WI38 (cell line): ENCODE data around the gene DNMT3A.

Experiments used
- H3K4me3 ChIP-seq: 2 replicates; pipeline ENCODE4 v1.5.1; 2011; ENCODE audit warnings: low read depth, mild to moderate bottlenecking, control low read depth, low read length
- TF ChIP-seq, protein P1 (sequence below): IDR thresholded peaks from 2 replicates; pipeline ENCODE4 v1.5.1; 2012; ENCODE audit warnings: low read depth, mild to moderate bottlenecking, control low read depth, low read length

The DNMT3A gene

GRCh38 chr2:25232248-25232825 lies 109.4 kb downstream of the DNMT3A start:
- TF ChIP-seq, protein P1, sequence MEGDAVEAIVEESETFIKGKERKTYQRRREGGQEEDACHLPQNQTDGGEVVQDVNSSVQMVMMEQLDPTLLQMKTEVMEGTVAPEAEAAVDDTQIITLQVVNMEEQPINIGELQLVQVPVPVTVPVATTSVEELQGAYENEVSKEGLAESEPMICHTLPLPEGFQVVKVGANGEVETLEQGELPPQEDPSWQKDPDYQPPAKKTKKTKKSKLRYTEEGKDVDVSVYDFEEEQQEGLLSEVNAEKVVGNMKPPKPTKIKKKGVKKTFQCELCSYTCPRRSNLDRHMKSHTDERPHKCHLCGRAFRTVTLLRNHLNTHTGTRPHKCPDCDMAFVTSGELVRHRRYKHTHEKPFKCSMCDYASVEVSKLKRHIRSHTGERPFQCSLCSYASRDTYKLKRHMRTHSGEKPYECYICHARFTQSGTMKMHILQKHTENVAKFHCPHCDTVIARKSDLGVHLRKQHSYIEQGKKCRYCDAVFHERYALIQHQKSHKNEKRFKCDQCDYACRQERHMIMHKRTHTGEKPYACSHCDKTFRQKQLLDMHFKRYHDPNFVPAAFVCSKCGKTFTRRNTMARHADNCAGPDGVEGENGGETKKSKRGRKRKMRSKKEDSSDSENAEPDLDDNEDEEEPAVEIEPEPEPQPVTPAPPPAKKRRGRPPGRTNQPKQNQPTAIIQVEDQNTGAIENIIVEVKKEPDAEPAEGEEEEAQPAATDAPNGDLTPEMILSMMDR, result no peak
- H3K4me3 ChIP-seq, result no peak overlapping the region

DNA sequence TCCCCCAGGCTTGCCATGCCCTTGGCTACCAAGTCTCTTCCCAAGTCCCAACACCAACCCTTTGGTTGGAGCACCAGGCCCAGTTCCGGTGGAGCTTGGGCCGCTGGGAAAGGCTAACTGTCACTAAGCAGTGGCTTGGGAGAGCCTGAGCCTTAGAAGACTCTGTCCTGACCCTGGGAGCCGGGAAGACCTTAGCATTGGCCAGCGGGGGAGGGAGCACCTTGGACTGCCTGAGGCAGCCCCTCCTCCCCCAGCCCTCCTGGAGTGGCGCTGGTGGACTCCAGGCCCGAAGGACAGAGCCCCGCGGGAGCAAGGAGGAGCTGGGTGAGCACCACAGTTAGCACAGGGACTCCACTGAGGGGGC lies 110.8 kb downstream of the DNMT3A start:
- H3K4me3 ChIP-seq, result no peak overlapping the region
- TF ChIP-seq, protein P1, result no peak

GRCh38 chr2:25230198-25230947 lies 111.4 kb downstream of the DNMT3A start:
- TF ChIP-seq, protein P1, result no peak

DNA sequence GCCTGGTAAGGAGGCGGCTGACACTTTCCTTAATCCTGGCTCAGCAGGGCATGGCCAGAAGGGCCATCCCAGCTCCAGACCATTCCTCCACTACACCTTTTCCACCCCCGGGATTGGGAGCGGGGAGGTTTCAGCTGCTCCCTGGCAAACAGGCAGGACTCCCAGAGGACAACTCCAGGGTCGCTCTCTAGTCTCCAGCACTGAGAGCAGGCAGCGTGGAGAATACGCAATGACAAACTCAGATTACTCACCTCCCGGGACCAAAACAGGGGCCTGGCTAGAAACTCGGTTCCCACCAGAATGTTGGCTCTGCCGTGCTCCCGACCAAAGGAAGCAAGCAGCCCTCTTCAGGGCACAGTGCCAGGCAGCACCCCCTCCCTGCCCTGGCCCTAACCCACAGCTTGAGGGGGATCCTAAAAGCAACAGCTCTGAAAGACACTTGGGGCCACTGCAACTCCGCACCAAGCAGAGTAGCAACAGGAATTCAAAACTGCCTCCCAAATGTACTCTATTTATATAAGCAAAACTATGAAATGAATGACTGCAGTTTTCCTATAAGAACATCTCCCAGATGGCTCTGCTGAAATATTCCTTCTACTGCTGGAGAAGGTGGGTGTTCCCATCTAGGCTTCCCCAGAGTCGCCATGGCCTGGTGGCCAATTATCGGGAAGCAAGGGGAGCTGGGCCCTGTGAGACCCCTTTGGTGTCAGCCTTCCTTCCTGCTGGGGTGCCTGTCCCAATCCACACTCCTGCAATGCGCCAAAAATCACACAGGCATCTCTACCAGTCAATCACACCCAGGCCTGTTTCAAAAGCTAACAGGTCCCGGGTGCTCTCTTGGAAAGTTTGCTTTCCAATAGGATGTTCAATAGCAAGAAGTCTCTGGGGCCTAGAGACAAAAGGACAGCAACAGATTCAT lies 112.2 kb downstream of the DNMT3A start:
- H3K4me3 ChIP-seq, result no peak overlapping the region
- TF ChIP-seq, protein P1, result no peak

More at GRCh38 chr2:25230198-25230947, 111.4 kb downstream of the DNMT3A start:
- no peak overlapping the region for H3K4me3 ChIP-seq

DNA sequence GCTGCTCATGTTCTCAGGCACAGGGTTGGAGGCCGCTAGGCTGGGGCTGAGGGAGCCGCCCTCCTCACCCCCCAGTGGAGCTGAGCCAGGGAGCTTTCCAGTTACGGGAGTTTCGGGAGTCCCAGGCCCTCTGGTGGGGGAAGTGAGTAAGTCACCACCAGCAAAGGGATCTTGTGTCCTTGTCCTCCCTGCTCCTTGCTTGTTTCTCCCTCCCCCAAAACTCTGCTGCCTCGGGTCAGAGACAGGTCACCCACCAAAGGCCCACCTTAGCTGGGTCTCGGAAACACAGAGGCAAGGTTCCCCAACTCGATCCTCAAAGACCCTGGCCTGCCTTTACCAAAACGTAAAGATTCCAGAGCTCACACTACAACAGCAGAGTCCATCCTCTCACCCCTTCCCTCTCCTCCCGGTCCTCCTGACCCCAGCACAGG lies 112.9 kb downstream of the DNMT3A start:
- TF ChIP-seq, protein P1, result peak; percentile 84
- no peak overlapping the region for H3K4me3 ChIP-seq

- H3K4me3 ChIP-seq, result no peak overlapping the region
- TF ChIP-seq, protein P1, result no peak
Measured at GRCh38 chr2:25227576-25227975, 114.1 kb downstream of the DNMT3A start.
